ENCODE data around the gene CYB561D1. TPM values are rescaled to one million over a fixed set of nuclear protein-coding genes. Genes with fewer than 3 reads are reported as not detected.

CYB561D1 gene
- total RNA-seq, 1 experiment from 2014 or later: 5.7 TPM

DNA sequence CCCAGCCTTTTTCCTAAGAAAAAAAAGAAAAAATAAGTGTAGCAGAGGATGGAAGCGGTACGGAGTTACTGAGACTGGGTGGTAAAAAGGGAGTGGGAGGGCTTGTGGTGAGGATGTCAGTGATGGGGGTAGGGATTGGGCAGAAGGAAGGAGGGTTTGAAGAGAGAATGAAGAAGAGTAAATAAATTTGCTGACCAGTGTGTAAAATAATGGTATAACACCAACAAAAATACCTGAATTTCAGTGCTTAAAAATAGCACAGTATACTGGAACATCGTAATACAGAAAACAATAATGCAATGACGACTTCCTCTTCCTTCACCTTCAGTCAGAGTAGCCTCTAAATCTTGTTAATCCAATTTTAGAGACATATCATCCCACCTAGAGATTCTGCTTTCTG, 46.4 kb upstream of the CYB561D1 start:
- Histone ChIP-seq H3K4me3 (ENCODE audit: low read depth, low read length, poor library complexity, severe bottlenecking) (no peak overlapping the region), H3K4me1 (ENCODE audit: insufficient read depth, low read length, poor library complexity, severe bottlenecking) (no peaks in the 10 kb centered on the region), H3K36me3 (ENCODE audit: insufficient read depth, low read length, poor library complexity, severe bottlenecking) (no peaks in the 10 kb centered on the region), H3K27me3 (replicated peaks; ENCODE audit: insufficient read depth, low read depth, low read length, poor library complexity) (peaks cover 59% of the 10 kb centered on the region), H3K9me3 (ENCODE audit: low read depth, low read length, poor library complexity, severe bottlenecking) (no peaks in the 10 kb centered on the region), H3K27ac (ENCODE audit: low read depth, low read length, poor library complexity, severe bottlenecking) (no peak overlapping the region)
- DNase-seq (ENCODE audit: low spot score): no peak
- no TSS peak for BruUV-seq (replicated peaks)
- no peak for TF ChIP-seq EZH2 (IDR thresholded peaks at IDR 0.05; ENCODE audit: borderline replicate concordance, low read depth, low read length, poor library complexity, severe bottlenecking)
- TF ChIP-seq, protein P1, sequence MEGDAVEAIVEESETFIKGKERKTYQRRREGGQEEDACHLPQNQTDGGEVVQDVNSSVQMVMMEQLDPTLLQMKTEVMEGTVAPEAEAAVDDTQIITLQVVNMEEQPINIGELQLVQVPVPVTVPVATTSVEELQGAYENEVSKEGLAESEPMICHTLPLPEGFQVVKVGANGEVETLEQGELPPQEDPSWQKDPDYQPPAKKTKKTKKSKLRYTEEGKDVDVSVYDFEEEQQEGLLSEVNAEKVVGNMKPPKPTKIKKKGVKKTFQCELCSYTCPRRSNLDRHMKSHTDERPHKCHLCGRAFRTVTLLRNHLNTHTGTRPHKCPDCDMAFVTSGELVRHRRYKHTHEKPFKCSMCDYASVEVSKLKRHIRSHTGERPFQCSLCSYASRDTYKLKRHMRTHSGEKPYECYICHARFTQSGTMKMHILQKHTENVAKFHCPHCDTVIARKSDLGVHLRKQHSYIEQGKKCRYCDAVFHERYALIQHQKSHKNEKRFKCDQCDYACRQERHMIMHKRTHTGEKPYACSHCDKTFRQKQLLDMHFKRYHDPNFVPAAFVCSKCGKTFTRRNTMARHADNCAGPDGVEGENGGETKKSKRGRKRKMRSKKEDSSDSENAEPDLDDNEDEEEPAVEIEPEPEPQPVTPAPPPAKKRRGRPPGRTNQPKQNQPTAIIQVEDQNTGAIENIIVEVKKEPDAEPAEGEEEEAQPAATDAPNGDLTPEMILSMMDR (conservative IDR thresholded peaks at IDR 0.05; ENCODE audit: low read depth, low read length): no peak
- ChIA-PET CTCF (no interaction called here), POLR2A (ENCODE audit: low non-redundant PET) (no interaction called here)
- intact Hi-C loops (cut with micrococcal nuclease; ENCODE audit: unreplicated experiment): no loop called here

DNA sequence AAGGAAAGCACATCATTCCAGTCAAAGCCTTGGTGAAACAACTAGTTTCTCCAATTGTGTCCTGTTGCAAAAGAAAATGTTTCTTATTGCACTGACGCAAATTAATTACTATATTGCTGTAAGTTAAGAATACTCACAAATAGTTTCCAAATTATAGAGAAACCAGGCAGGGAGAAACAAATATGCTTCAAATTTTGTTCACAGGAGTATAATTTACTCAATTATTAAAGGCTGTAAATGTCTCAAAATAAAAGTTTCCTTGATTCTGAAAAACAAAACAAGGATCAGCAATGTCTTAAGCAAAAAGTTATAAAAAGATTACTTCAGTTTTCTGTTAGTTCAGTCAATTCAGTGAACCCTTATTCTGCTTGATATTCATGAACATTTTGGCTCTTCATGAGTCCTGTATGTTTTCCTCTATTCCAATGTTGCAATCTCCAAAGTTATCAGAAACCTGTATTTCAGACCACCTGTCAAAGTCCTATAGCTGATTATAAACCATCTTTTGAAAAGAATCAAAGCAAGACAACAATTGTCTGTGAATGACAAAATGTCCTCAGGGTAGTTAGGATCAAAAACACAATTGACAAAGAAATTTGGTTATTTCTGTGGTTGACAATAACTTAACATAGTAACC, 39.3 kb upstream of the CYB561D1 start:
- no TSS peak for BruUV-seq (replicated peaks)
- peaks cover 36% of the 10 kb centered on the region for H3K27me3 ChIP-seq (replicated peaks; ENCODE audit: insufficient read depth, low read depth, low read length, poor library complexity)
- POLR2A ChIA-PET (ENCODE audit: low non-redundant PET): interaction anchor here (0.7 kb wide), 1 partner anchor 886 kb away, joined by 3 read pairs; no protein-coding TSS in a partner anchor
- H3K36me3 ChIP-seq (ENCODE audit: insufficient read depth, low read length, poor library complexity, severe bottlenecking): no peaks in the 10 kb centered on the region
- no peak for DNase-seq (ENCODE audit: low spot score)
- no peak for TF ChIP-seq EZH2 (IDR thresholded peaks at IDR 0.05; ENCODE audit: borderline replicate concordance, low read depth, low read length, poor library complexity, severe bottlenecking)
- TF ChIP-seq, protein P1 (conservative IDR thresholded peaks at IDR 0.05; ENCODE audit: low read depth, low read length): no peak
- H3K4me1 ChIP-seq (ENCODE audit: insufficient read depth, low read length, poor library complexity, severe bottlenecking): no peaks in the 10 kb centered on the region
- CTCF ChIA-PET: no interaction called here
- H3K9me3 ChIP-seq (ENCODE audit: low read depth, low read length, poor library complexity, severe bottlenecking): peaks cover 6% of the 10 kb centered on the region
- H3K27ac ChIP-seq (ENCODE audit: low read depth, low read length, poor library complexity, severe bottlenecking): no peak overlapping the region
- H3K4me3 ChIP-seq (ENCODE audit: low read depth, low read length, poor library complexity, severe bottlenecking): no peak overlapping the region
- intact Hi-C loops (cut with micrococcal nuclease; ENCODE audit: unreplicated experiment): no loop called here

DNA sequence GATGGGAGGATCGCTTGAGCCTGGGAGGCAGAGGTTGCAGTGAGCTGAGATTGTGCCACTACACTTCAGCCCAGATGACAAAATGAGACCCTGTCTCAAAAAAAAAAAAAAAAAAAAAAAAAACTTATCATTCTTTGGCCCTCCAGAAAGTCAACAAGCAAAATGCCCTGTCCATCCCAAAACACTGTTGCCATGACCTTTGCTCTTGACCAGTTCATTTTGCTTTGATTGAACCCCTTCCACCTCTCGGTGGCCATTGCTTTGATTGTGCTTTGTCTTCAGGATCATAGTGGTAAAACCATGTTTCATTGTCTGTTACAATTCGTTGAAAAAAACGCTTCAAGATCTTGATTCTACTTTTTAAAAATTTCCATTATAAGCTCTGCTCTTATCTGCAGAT, 36.1 kb upstream of the CYB561D1 start:
- intact Hi-C loops (cut with micrococcal nuclease; ENCODE audit: unreplicated experiment): no loop called here
- no peak for DNase-seq (ENCODE audit: low spot score)
- ChIA-PET CTCF (no interaction called here), POLR2A (ENCODE audit: low non-redundant PET) (no interaction called here)
- Histone ChIP-seq H3K4me3 (ENCODE audit: low read depth, low read length, poor library complexity, severe bottlenecking) (no peak overlapping the region), H3K9me3 (ENCODE audit: low read depth, low read length, poor library complexity, severe bottlenecking) (peaks cover 6% of the 10 kb centered on the region), H3K36me3 (ENCODE audit: insufficient read depth, low read length, poor library complexity, severe bottlenecking) (no peaks in the 10 kb centered on the region), H3K4me1 (ENCODE audit: insufficient read depth, low read length, poor library complexity, severe bottlenecking) (no peaks in the 10 kb centered on the region), H3K27me3 (replicated peaks; ENCODE audit: insufficient read depth, low read depth, low read length, poor library complexity) (peaks cover 49% of the 10 kb centered on the region), H3K27ac (ENCODE audit: low read depth, low read length, poor library complexity, severe bottlenecking) (no peak overlapping the region)
- TF ChIP-seq, protein P1 (conservative IDR thresholded peaks at IDR 0.05; ENCODE audit: low read depth, low read length): no peak
- TF ChIP-seq EZH2 (IDR thresholded peaks at IDR 0.05; ENCODE audit: borderline replicate concordance, low read depth, low read length, poor library complexity, severe bottlenecking): no peak
- BruUV-seq (replicated peaks): no TSS peak
